Cardiac septum (tissue), 1 donor: ENCODE measurements around the gene HOXA10. TPM values are rescaled to one million over a fixed set of nuclear protein-coding genes. Genes with fewer than 3 reads are reported as not detected.

Source experiments
- DNase-seq: peaks from one replicate; pipeline ENCODE4 v3.0.0-alpha.2; 2020; ENCODE audit warnings: low spot score
- intact Hi-C: fragments of 100-400 bp; cut with DNase I; formaldehyde crosslinking; loops from one replicate; pipeline ENCODE4 v1.14.0; 2022
- total RNA-seq: library from RNA; stranded (reverse); fragmentation: NEBNext Ultra II Directional; extraction: Animal tissue kit (Norgen Biotek cat#: 25700); gene quantifications from one replicate; pipeline ENCODE4 v1.2.1, GENCODE V29; 2021
- donor health status: DM: no; HTN: no; CAD: no.

The HOXA10 gene
- total RNA-seq, 1 donor from 2014 or later = not detected

DNA sequence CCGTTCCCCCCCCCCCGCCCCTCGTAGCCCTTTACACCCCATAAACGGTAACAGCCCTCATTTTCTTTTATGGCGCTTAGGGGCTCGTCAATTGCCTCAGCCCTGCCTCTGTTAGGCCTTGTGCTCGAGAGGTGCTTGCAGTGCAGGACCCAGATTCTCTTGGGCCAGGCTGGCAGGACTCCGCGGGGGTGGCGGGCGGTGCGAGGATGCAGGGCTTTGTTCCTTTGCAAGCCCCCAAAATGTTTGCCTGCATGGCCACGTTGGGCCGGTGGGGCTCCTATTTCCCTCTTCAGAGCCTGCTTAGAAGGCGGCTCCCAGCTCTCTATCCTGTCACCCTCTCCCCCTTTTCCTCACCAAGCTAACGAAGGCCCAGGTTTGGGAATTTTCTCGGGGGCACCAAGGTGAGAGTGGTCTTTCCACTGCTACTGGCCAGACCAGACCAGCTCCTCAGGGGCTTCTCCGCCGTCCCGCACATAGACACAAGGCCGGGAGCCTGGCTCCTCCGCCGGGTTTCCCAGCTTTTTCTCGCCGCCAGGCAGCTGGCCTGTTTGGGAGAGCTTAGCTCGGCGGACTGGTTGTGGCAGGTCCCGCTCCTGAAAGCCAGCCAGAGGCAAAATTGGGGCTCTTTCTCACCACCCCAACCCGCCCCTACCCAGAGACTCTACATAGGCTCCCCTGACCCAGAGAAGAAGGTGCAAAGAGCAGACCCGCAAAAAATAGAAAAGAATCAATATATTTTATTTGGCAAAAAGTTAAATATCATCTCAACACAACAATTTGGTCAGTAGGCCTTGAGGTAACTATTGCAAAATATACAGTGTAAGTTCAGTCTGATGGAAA lies 12.2 kb downstream of the HOXA10 start:
- DNase-seq = peak; percentile 44
- intact Hi-C loops = loop anchor here (2.0 to 10.0 kb wide), 3 partner anchors 475 to 1297 kb away; no protein-coding TSS in a partner anchor

DNA sequence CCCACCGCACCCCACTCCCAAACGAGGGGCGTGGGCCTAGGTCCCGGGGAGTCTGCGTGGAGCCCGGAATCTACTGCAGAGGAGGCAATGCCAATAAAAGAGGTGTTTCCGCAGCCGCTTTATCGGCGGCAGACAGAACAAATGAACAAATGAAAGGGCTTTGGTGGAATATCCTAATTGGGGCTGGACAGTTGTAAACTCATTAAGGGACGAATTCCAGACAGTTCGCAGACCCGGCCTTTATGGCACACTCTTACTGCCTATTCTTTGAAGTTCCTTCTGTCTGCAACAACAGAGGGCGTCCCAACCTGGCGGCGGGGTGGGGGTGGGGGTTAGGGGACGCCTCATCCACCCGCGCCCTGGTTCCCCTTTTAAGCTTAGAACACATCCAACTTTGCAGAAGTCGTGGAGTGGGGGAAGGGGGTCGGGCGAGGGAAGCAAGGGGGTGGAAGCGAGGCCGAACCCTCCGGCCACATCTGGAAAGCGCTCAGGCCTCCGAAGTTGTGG lies 12.9 kb downstream of the HOXA10 start:
- DNase-seq = no peak
- intact Hi-C loops = loop anchor here (2.0 to 10.0 kb wide), 3 partner anchors 474 to 1296 kb away; no protein-coding TSS in a partner anchor

DNA sequence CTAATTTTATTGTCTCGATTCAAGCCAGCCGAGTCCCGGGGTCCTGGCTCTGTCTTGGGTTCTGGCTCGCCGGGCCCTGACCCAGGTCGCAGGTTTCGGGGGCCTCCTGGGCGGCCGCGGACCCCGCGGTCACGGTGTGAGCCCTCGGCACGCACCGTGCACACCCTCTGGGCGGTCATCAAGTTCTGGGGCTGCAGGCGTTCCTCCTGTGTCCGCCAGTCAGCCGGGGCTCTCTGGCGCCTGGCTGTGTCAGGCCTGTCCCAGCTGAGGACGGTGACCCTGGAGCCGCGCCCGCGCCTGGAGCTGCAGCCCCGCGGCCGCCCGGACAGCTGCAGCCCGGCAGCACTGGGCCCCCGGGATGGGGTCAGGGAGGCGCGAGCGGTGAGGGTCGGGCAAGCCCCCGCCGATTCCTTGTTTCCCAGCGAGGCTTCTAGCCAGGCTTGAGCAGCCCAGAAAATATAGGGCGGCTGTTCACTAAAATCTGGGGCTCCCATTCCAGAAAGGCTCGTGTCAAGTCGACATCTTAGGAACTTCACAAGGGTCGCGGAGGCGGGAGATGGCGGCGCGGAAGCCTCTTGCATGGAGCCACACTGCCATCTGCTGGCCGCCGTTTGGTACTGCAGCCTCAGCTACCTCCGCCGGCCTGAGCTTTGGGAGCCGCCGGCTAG lies 13.4 kb downstream of the HOXA10 start:
- intact Hi-C loops = loop anchor here (2.0 to 10.0 kb wide), 3 partner anchors 474 to 1296 kb away; no protein-coding TSS in a partner anchor
- DNase-seq = peak; percentile 92

DNA sequence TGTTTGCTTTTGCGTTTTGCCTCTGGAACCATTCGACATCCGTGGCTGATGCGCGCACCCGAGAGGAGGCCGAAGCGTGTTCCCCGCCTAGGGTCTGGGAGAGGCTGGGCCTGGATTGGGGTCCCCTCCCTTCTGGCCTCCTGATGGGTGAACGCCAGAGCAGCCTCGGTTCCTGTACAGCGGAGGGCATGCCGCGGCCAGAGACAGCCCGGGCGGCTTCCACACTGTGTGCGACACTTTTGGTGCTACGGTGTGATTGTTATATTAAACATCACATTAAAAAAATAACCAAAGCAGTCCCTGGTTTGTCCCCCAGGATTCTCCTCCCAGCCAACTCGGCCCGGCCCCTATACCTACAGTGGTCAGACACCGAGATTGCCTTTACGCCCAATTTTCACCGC lies 14.0 kb downstream of the HOXA10 start:
- intact Hi-C loops = loop anchor here (2.0 to 10.0 kb wide), 3 partner anchors 473 to 1295 kb away; no protein-coding TSS in a partner anchor
- peak; percentile 54 for DNase-seq

DNA sequence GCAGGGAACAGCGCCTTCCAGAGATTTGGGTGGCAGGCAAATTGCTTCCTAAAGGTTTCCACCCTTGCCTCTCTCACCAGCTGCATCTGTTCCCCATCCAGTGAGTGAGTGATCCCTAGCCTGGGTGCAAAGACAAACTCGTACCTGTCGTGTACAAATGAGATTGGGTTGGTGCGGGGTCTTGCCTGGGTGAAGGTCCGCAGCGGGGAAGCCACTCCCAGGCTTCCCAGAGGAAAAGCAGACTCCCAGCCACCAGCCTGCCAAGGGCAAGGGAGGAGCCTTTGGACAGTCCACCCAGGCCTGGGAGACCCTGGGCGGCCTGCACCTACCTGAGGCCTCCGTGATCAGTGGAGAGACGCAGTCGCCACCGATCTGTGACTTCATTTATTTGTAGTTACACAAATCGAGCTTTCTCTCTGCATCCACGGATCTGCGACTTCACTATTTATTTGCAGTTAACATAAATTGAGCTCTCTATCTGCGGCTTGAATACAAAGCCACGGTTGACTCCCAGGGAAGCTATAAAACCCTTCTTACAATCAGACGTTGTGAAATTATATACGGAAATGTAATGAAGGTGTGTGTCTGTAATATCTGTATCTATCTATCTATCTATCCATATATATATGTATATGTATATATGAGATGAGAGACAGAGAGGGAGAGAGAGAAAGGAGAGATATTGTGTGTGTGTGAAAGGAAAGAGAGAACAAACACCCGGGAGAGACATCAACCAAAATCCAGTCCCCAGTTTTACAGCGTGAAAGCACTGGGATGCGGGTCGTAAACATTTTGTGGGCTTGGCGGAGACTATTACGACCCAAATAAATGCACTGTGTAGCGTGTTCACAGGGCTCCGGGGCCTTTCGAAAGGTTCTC lies 14.6 kb downstream of the HOXA10 start:
- intact Hi-C loops = loop anchor here (2.0 to 10.0 kb wide), 3 partner anchors 473 to 1295 kb away; no protein-coding TSS in a partner anchor
- peak; percentile 56 for DNase-seq

DNA sequence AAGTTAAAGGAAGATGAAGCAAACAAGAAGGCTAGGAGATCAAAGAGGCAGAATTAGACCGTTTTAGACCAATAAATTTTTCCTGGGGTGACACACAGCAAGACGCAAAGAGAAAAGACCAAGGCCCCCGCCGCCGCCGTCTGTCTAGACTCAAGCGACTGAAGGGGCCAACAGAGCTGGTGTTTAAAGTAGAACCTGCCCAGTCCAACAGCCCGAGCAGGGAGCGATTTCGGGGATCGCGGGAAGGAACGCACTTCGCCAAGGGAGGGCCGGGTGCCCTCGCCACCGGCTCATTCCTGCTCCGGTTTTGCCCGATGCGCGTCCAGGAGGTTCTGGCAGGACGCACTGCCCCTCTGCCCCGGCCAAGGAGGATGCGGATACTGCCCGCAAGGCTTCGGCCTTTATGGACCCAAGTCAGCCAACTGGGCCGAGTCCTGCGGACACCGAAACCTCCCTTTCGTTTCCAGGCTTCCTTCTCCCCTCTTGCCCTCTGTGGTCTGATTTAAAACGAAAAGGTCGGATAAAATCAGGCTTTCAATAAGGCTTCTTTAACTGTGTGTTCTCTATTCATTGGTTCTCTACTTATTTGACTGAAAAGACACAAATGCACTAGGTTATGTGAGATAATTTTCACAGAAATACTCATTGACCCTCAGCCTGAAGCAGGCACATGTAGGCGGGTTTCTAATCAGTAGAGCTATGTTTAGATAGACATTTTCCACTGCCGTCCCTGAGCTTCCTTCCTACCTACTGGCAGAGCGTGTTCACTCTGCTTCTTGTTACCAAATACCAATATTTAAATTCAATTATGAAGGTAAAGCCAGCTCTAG lies 15.5 kb downstream of the HOXA10 start:
- intact Hi-C loops = no loop called here
- peak; percentile 38 for DNase-seq

DNA sequence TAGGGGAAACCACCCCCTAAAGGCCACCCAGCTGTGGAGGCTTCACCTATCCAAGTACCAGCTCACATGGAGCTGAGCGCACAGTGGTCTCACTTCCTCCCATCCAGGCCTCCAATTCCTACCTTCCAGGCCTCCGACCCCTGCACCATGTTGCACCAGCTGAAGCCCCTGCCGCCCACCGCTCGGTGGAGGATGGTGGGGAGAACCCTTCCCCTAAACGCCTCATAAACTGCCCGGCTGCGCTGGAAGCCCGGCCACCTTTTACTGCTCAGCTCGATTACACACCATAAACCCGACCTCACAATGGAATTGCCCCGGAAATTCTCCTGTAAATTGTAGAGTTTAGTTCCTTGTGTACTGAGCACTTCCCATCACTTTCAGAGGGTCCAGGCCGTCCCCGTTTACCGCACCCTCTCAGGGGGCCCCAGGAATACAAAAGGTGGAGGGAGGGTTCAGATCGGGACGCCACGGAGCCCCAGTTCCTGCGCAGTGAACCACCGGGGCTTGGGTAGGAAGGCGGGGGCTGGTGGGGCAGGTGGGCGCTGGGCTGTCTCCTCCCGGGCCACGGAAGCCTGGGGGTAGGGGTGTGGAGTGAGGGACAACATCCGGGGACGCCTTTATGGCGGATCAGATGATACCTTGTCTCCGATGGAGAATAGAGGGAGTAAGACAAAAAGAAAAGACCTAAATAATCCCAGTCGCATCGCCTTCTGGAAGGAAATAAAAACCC lies 16.3 kb downstream of the HOXA10 start:
- intact Hi-C loops = no loop called here
- no peak for DNase-seq

DNA sequence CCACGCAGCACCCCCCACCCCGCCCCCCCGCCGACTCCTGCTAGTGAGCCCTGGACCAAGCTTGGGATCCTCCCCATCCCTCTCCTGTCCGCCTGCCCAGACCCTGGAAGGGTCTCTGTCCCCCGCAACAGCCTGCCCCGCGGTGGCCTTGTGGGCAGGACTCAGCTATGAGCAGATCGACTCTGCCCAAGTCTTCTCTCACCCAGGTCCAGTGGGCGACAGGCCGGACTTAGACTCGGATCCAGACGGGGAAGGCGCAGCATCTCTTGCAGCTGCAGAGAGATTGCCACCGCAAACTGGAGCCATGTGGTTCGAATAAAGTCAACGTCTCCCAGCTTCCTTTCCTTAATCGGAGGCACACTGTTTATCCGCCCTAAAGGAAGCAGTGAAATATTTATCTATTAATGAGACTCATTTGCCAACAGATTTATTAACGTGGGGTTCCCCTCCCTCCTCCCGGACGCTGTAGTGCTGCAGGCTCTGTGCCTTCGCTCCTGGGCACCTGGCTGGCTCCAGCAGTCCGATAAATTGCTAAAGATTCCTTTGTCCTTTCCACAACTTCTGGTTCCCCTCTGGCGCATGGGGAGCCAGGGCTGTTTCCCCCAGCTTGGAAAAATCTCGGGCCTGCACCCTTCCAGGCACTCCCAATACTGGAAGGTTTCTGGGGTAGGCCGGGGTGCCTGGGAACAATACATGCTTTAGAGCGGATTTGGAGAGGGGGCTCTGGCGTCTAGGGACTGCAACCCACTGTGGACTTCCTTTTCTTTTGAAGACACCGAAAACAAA lies 17.0 kb downstream of the HOXA10 start:
- DNase-seq = no peak
- intact Hi-C loops = no loop called here

DNA sequence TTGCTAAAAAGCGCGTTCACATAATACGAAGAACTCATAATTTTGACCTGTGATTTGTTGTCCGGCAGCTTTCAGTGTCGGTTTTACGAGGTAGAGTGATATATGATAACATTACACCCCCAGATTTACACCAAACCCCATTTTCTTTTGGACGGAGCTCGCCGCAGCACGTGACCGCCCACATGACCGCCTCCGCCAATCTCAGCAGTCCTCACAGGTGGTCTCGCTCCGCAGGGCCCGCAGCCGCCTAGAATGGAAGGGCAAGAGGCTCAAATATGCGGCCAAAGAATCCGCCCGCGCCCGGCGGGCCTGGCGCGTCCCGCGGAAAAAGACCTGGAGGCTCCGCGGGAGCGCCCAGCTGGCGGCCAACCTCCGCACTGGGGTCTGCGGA lies 17.6 kb downstream of the HOXA10 start, which contains the start of gene HOXA7:
Gene HOXA7 (minus strand): TSS at position 168 of the 391 bp plus-strand sequence. CDS start 130 bp downstream, at position 38.
- DNase-seq = no peak
- intact Hi-C loops = no loop called here

DNA sequence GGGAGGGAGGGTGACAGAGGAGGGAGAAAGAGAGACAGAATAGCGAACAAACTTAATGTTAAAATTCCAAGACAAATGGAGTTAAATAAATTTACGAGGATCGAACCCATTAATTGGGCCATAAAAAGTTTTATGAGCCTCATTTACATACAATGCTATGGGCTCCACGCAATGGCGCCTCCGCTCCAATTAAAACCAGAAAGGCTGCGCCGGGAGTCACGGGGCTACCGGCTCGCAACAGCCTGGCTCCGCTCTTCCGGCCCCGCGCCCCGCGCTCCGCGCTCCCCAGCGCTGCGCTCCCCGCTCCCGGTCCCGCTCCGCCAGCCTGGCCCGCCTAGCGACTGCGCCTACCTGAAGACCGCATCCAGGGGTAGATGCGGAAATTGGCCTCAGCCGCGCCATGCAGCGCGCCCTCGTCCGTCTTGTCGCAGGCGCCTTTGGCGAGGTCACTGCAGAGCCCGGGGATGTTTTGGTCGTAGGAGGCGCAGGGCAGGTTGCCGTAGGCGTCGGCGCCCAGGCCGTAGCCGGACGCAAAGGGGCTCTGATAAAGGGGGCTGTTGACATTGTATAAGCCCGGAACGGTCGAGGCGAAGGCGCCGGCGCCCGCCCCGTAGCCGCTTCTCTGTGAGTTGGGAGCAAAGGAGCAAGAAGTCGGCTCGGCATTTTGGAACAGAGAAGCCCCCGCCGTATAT lies 18.2 kb downstream of the HOXA10 start:
- intact Hi-C loops = no loop called here
- DNase-seq = no peak

DNA sequence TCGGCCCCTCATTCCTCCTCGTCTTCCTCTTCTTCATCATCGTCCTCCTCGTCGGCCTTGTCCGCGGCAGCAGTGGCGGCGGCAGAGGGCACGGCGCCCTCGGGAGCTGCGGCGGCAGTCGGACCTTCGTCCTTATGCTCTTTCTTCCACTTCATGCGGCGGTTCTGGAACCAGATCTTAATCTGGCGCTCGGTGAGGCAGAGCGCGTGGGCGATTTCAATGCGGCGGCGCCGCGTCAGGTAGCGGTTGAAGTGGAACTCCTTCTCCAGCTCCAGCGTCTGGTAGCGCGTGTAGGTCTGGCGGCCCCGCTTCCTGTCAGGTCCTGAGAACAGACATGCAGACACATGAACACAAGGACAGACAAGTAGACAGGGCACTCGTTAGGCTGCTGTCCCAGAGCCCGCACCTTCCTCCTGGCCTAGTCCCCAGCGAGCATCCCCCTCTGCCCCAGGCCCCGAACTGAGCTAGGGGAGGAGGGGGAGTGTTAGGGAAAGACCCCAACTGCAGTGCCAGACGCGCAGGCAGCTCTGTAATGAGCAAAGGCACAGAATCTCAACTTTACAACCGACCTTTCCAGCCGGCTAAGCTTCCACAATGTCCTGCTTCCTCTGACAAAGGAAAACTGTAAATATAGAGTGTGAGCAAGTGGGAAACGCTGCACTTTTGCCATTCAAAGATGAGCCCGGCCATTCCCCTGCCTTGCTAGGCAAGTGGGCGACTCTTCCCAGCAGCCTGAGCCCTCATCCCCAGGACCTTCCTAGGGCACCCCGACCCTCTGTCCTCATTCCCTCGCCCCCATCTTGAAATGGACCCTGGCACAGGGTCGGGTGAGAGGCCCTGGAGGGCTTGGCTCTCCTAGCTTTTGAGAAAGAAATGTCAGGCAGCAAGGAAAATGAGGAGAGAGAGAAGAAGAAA lies 19.0 kb downstream of the HOXA10 start:
- intact Hi-C loops = no loop called here
- DNase-seq = peak; percentile 71

DNA sequence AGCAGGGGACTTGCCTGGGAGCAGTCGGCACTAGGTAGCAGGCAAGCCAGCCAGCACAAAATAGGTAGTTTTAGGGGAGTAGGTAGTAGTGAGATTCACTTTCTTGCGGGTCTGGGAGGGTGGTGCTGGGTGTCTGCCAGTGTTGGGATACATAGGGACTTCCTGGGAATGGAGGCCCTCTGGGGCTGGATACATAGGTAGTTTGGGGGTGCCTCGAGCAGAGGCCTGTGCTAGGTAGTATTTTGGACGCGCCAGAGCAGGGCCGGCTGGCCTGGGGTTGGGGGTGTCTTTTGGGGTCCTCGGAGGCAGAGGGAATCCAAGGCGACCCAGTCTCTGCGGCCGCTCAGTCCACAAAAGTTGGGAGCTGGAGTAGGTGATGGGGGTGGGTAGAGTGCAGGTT lies 19.8 kb downstream of the HOXA10 start:
- intact Hi-C loops = no loop called here
- no peak for DNase-seq

DNA sequence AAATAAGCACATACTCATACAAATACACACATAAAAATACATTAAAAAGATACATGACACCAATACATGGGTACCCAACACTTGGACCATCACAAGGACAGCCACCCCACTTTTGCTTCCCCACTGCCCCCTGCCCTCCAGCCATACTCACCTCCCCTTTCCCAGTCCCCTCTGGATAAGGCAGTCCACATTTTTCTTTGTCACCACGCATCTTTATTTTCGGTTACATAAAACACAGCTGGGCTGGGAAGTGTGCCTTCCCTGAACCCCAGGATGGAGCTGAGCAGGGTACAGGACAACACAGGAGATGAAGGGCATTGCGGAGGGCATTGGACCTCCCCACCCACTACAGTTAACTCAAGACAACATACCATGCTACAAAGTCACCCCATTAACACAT lies 20.6 kb downstream of the HOXA10 start:
- intact Hi-C loops = no loop called here

DNA sequence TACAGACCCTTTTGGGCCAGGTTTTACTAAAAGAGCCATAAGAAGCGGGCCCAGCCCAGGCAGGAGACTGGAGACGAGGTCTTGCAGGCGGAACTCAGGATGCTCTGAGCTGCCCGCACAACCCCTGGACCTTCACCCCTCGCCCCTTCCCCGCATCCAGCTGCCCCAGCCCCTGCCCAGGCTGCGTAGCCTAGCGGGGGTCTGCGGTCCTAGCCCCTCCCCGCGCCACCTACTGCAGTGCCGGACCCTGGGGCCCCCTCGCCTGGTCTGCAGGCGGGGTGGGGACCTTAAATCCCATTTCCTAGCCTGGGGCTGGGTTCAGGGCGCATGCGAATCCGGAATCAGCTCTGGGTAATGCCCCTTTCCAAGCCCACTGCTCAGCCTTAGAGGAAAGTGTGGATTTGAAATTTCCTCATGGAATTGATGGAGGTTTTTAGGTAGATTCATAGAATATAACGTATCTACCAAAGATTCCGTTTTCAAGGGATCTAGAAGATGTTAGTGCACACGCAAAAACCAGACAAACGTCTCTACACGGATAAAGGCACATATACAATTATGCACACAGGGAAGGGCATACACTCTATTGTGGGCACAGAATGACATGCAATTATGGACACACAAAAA lies 21.2 kb downstream of the HOXA10 start:
- intact Hi-C loops = no loop called here

More for the DNA sequence above, 20.6 kb downstream of the HOXA10 start:
- no peak for DNase-seq

More for the DNA sequence above, 21.2 kb downstream of the HOXA10 start:
- DNase-seq = peak; percentile 44
